ENCODE measurements around the gene CSTPP1. TPM values are rescaled to one million over a fixed set of nuclear protein-coding genes. Genes with fewer than 3 reads are reported as not detected.

The CSTPP1 gene
- total and polyA plus RNA-seq, 2 of the 8 experiments (the other 6 are each of a cell fraction or from before 2014, with no cell fraction given): 24.2 to 28.7 TPM

DNA sequence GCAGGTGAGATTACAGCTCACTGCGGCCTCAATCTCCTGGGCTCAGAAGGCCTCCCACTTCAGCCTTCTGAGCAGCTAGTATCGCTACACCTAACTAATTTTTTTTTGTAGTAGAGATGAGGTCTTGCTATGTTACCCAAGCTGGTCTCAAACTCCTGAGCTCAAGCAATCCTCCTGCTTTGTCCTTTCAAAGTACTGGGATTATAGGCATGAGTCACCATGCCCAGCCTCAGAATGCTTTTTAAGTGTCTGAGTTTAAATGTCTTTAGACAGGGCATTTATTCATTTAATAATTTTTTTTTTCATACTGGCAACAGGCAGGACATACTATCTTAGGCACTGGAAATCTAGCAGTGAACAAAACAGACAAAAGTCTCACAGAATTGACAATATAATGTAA is 45.9 kb upstream of the CSTPP1 start:
- no peaks in the 10 kb centered on the region for H3K4me1 ChIP-seq (replicated peaks in 1 of 4; ENCODE audit: control insufficient read depth in 3 of 4, insufficient read depth in 4 of 4, low read length in 3 of 4)
- CTCF ChIA-PET (ENCODE audit: partially characterized antibody): interaction anchor here (0.7 to 7.4 kb wide), 11 partner anchors 14 to 272 kb away, joined by 3 to 66 read pairs (median 4); no protein-coding TSS in a partner anchor
- no peaks in the 10 kb centered on the region for H3K27me3 ChIP-seq (replicated peaks in 1 of 4; ENCODE audit: control insufficient read depth in 3 of 4, extremely low read depth in 1 of 4, insufficient read depth in 3 of 4, low read length in 3 of 4)
- no peak overlapping the region for H2AK5ac ChIP-seq (ENCODE audit: low read depth, low read length)
- no peak overlapping the region for H3K14ac ChIP-seq (ENCODE audit: insufficient read length)
- no peak overlapping the region for H3K9ac ChIP-seq (replicated peaks in 1 of 4; ENCODE audit: extremely low read depth in 1 of 4, low read depth in 3 of 4, low read length in 3 of 4)
- no peak overlapping the region for H4K91ac ChIP-seq (replicated peaks; ENCODE audit: insufficient read length, low read length)
- TF ChIP-seq SIN3A (conservative IDR thresholded peaks at IDR 0.05 in 1 of 2, IDR thresholded peaks at IDR 0.05 in 1 of 2; ENCODE audit: low read depth in 1 of 2, low read length in 2 of 2) (no peak), CHD1 (IDR thresholded peaks at IDR 0.05; ENCODE audit: low read depth, low read length) (no peak), YY1 (IDR thresholded peaks at IDR 0.05; ENCODE audit: low read depth, low read length) (no peak), PHF8 (conservative IDR thresholded peaks at IDR 0.05; ENCODE audit: low read depth, low read length) (no peak)
- no peak for DNase-seq (ENCODE audit: low read depth in 1 of 2, low spot score in 2 of 2)
- no peak overlapping the region for H3K4me3 ChIP-seq (ENCODE audit: extremely low read depth in 1 of 4, insufficient read depth in 2 of 4, low read depth in 3 of 4, low read length in 4 of 4)
- WGBS, 2 experiments (ENCODE audit: extremely low coverage in 1 of 2, insufficient coverage in 1 of 2, insufficient read length in 1 of 2, insufficient replicate concordance in 2 of 2, low coverage in 1 of 2, low lambda C conversion rate in 2 of 2, missing lambda C conversion rate in 1 of 2): 95% methylated on average over 2 of the region's 2 CpGs; no CpG with 5 or more reads in 1 of the 2 experiments
- no peak overlapping the region for H2BK120ac ChIP-seq (replicated peaks; ENCODE audit: low read depth, low read length)
- no peak overlapping the region for H2BK15ac ChIP-seq (ENCODE audit: low read length)
- H4K20me1 ChIP-seq (replicated peaks in 1 of 2; ENCODE audit: control insufficient read depth in 1 of 2, insufficient read depth in 2 of 2, low read length in 2 of 2): peaks cover 0 to 4% of the 10 kb centered on the region in 2 experiments
- POLR2A ChIA-PET (ENCODE audit: partially characterized antibody): no interaction called here
- H3K36me3 ChIP-seq (ENCODE audit: control insufficient read depth in 2 of 4, insufficient read depth in 4 of 4, low read length in 3 of 4): peaks cover 0 to 31% (median 13%) of the 10 kb centered on the region in 4 experiments; a peak in 6 of 8 replicates
- no peak overlapping the region for H3K4me2 ChIP-seq (ENCODE audit: insufficient read depth in 1 of 2, low read depth in 2 of 2, low read length in 2 of 2)
- no peak overlapping the region for H2BK5ac ChIP-seq (ENCODE audit: low read depth, low read length)
- H2BK20ac ChIP-seq (ENCODE audit: low read length): no peak overlapping the region
- H3K56ac ChIP-seq (replicated peaks; ENCODE audit: insufficient read length, low read depth, low read length): no peak overlapping the region
- peaks cover 2% of the 10 kb centered on the region; the same call in 1 of the 2 replicates for H3K23me2 ChIP-seq (ENCODE audit: low read depth, low read length)
- H2AFZ ChIP-seq (ENCODE audit: low read length): no peak overlapping the region
- no peak overlapping the region for H3K4ac ChIP-seq (replicated peaks; ENCODE audit: insufficient read length, low read depth, low read length)
- no peak overlapping the region for H4K5ac ChIP-seq (ENCODE audit: insufficient read length, low read depth, low read length)
- no peaks in the 10 kb centered on the region for H3K79me2 ChIP-seq (ENCODE audit: control insufficient read depth in 1 of 2, insufficient read depth in 2 of 2, low read length in 2 of 2)
- H2BK12ac ChIP-seq (ENCODE audit: low read depth, low read length): no peak overlapping the region
- H4K8ac ChIP-seq (ENCODE audit: extremely low read depth, insufficient read depth, low read length): no peak overlapping the region
- H3K79me1 ChIP-seq (ENCODE audit: low read depth, low read length): no peaks in the 10 kb centered on the region
- FAIRE-seq: no peak
- H3K23ac ChIP-seq (ENCODE audit: insufficient read length): no peak overlapping the region
- H3K9me3 ChIP-seq (ENCODE audit: insufficient read depth in 2 of 2, low read depth in 1 of 2, low read length in 1 of 2): no peaks in the 10 kb centered on the region
- no peak overlapping the region for H3K18ac ChIP-seq (ENCODE audit: extremely low read depth, low read length)
- H3K27ac ChIP-seq (ENCODE audit: low read depth, low read length): no peak overlapping the region
